ENCODE results near the gene PLAC1.

PLAC1 gene

GRCh38 chrX:134592303-134592702, 66.0 kb downstream of the PLAC1 start:
- in situ Hi-C loops (cut with MboI; ENCODE audit: low pct_unique_long_range_greater_than_20kb, low sequenced_read_pairs, unreplicated experiment): no loop called here
- DNase-seq (ENCODE audit: low spot score): no peak
- no peak for TF ChIP-seq CTCF (IDR thresholded peaks at IDR 0.05; ENCODE audit: extremely low read depth, insufficient read depth, missing control alignments)

GRCh38 chrX:134591502-134591901, 66.8 kb downstream of the PLAC1 start:
- in situ Hi-C loops (cut with MboI; ENCODE audit: low pct_unique_long_range_greater_than_20kb, low sequenced_read_pairs, unreplicated experiment): no loop called here
- DNase-seq (ENCODE audit: low spot score): no peak

GRCh38 chrX:134588806-134589205, 69.5 kb downstream of the PLAC1 start:
- in situ Hi-C loops (cut with MboI; ENCODE audit: low pct_unique_long_range_greater_than_20kb, low sequenced_read_pairs, unreplicated experiment): no loop called here
- no peak for TF ChIP-seq CTCF (IDR thresholded peaks at IDR 0.05; ENCODE audit: extremely low read depth, insufficient read depth, missing control alignments)
- DNase-seq (ENCODE audit: low spot score): no peak

More at GRCh38 chrX:134591502-134591901, 66.8 kb downstream of the PLAC1 start:
- TF ChIP-seq CTCF (IDR thresholded peaks at IDR 0.05; ENCODE audit: extremely low read depth, insufficient read depth, missing control alignments): no peak

- no peak for TF ChIP-seq CTCF (IDR thresholded peaks at IDR 0.05; ENCODE audit: extremely low read depth, insufficient read depth, missing control alignments)
- in situ Hi-C loops (cut with MboI; ENCODE audit: low pct_unique_long_range_greater_than_20kb, low sequenced_read_pairs, unreplicated experiment): no loop called here
- no peak for DNase-seq (ENCODE audit: low spot score)
Observed at GRCh38 chrX:134580907-134581306, 77.4 kb downstream of the PLAC1 start.

GRCh38 chrX:134573683-134574035, 84.6 kb downstream of the PLAC1 start:
- DNase-seq (ENCODE audit: low spot score): no peak
- no peak for TF ChIP-seq CTCF (IDR thresholded peaks at IDR 0.05; ENCODE audit: extremely low read depth, insufficient read depth, missing control alignments)
- in situ Hi-C loops (cut with MboI; ENCODE audit: low pct_unique_long_range_greater_than_20kb, low sequenced_read_pairs, unreplicated experiment): no loop called here

- in situ Hi-C loops (cut with MboI; ENCODE audit: low pct_unique_long_range_greater_than_20kb, low sequenced_read_pairs, unreplicated experiment): no loop called here
- DNase-seq (ENCODE audit: low spot score): no peak
- no peak for TF ChIP-seq CTCF (IDR thresholded peaks at IDR 0.05; ENCODE audit: extremely low read depth, insufficient read depth, missing control alignments)
Observed at GRCh38 chrX:134572816-134573682, 85.2 kb downstream of the PLAC1 start.

Measured in GM13977 (cell line).